IMR-90 (cell line): ENCODE measurements around the gene CNNM1.

Experiments used
- BHLHE40 ChIP-seq: fragments of 150-350 bp; IDR thresholded peaks from 2 replicates; pipeline ENCODE4 v1.6.1; 2016; ENCODE audit warnings: mild to moderate bottlenecking, low read depth, low read length
- CTCF ChIP-seq: conservative IDR thresholded peaks from 2 replicates; pipeline ENCODE4 v1.5.1; 2012; ENCODE audit warnings: mild to moderate bottlenecking, low read depth, low read length, improper control_type of control experiment
- TF ChIP-seq, protein P1 (sequence below): fragments of 150-350 bp; IDR thresholded peaks from 2 replicates; pipeline ENCODE4 v1.6.1; 2017; ENCODE audit warnings: mild to moderate bottlenecking, antibody characterized with exemption, low read length, low read depth

- TF ChIP-seq, protein P1, sequence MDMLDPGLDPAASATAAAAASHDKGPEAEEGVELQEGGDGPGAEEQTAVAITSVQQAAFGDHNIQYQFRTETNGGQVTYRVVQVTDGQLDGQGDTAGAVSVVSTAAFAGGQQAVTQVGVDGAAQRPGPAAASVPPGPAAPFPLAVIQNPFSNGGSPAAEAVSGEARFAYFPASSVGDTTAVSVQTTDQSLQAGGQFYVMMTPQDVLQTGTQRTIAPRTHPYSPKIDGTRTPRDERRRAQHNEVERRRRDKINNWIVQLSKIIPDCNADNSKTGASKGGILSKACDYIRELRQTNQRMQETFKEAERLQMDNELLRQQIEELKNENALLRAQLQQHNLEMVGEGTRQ = peak; percentile 62; the same call in 1 of the 2 replicates
- TF ChIP-seq BHLHE40 (peak; percentile 51; the same call in 1 of the 2 replicates), CTCF (no peak)
Measured at GRCh38 chr10:99329304-99329553, at the start of gene CNNM1.
